Measurements from ENCODE around the gene CYP4Z1.

The CYP4Z1 gene

GRCh38 chr1:47161298-47162040 is 94.4 kb downstream of the CYP4Z1 start:
- in situ Hi-C loops (cut with MboI; ENCODE audit: low sequenced_read_pairs, unreplicated experiment), result no loop called here

DNA sequence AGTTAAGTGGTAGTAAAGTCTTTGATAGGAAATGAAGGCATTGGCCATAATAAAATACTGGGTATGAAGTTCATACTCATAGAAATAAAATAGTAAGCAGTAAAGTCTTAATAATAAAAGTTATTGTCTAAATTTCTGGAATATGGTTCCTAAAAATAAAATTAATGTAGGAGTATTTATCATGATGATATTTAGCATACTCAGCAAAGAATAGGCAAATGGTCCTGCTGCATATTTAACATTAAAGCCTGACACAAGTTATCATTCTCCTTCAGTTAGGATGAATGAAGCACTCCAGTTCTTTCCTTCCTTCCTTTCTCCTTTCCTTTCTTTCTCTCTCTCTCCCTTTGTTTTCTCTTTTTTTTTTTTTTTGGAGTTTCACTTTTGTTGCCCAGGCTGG is 97.5 kb downstream of the CYP4Z1 start:
- no peak for DNase-seq (ENCODE audit: low spot score)
- TF ChIP-seq CTCF (IDR thresholded peaks at IDR 0.05; ENCODE audit: borderline replicate concordance, control extremely low read depth, extremely low read depth, insufficient read depth, missing control alignments), result no peak
- in situ Hi-C loops (cut with MboI; ENCODE audit: low sequenced_read_pairs, unreplicated experiment), result no loop called here

More at GRCh38 chr1:47161298-47162040, 94.4 kb downstream of the CYP4Z1 start:
- no peak for DNase-seq (ENCODE audit: low spot score)
- no peak for TF ChIP-seq CTCF (IDR thresholded peaks at IDR 0.05; ENCODE audit: borderline replicate concordance, control extremely low read depth, extremely low read depth, insufficient read depth, missing control alignments)

All from GM13976 (cell line).